Sigmoid colon (tissue), 3 donors: ENCODE results near the gene PCYT1A.

Experiments used
- CTCF ChIP-seq, 4 experiments: fragments of 450-650 bp in 3 of 4; fragments of 200-600 bp in 1 of 4; IDR thresholded peaks; one replicate each; pipeline ENCODE4 v1.5.1; 2016 to 2019; ENCODE audit warnings: antibody characterized with exemption in 4 of 4, mild to moderate bottlenecking in 3 of 4, moderate library complexity in 2 of 4
- POLR2A ChIP-seq, 2 donors: fragments of 450-650 bp; IDR thresholded peaks; one replicate each; pipeline ENCODE4 v1.6.1; 2016; ENCODE audit warnings: antibody characterized with exemption in 2 of 2, mild to moderate bottlenecking in 2 of 2, moderate library complexity in 2 of 2

- TF ChIP-seq CTCF (IDR thresholded peaks at IDR 0.05) (no peak), POLR2A (IDR thresholded peaks at IDR 0.05) (no peak)
Observed at GRCh38 chr3:196207833-196208607, 79.5 kb downstream of the PCYT1A start.
